ENCODE measurements around the gene NDUFS5.

Gene NDUFS5

GRCh38 chr1:39036678-39037077 is 10.5 kb downstream of the NDUFS5 start:
- Histone ChIP-seq H3K4me3 (ENCODE audit: low read length) (no peak overlapping the region), H3K36me3 (replicated peaks; ENCODE audit: low read depth, low read length) (peaks cover 15% of the 10 kb centered on the region), H4K20me1 (ENCODE audit: insufficient read depth, low read length) (no peaks in the 10 kb centered on the region), H3K9me3 (ENCODE audit: insufficient read depth, low read length) (no peaks in the 10 kb centered on the region), H3K4me1 (ENCODE audit: low read length) (no peaks in the 10 kb centered on the region), H3K79me2 (ENCODE audit: low read length) (0 out of 2 replicates have a peak, but pooled peaks cover 8% of the 10 kb centered on the region), H3K27me3 (ENCODE audit: low read depth, low read length) (no peaks in the 10 kb centered on the region), H3K4me2 (ENCODE audit: low read length) (no peak overlapping the region), H3K9ac (ENCODE audit: low read length) (no peak overlapping the region), H3K27ac (ENCODE audit: low read length) (no peak overlapping the region), H2AFZ (ENCODE audit: low read depth, low read length) (no peak overlapping the region)
- TF ChIP-seq CTCF (IDR thresholded peaks at IDR 0.05; ENCODE audit: low read depth, low read length): no peak
- TF ChIP-seq EZH2phosphoT487 (IDR thresholded peaks at IDR 0.05; ENCODE audit: low read depth): no peak

GRCh38 chr1:39043513-39043912 is 17.4 kb downstream of the NDUFS5 start:
- Histone ChIP-seq H3K4me1 (ENCODE audit: low read length) (no peaks in the 10 kb centered on the region), H3K27me3 (ENCODE audit: low read depth, low read length) (no peaks in the 10 kb centered on the region), H3K4me3 (ENCODE audit: low read length) (no peak overlapping the region), H2AFZ (ENCODE audit: low read depth, low read length) (no peak overlapping the region), H3K36me3 (replicated peaks; ENCODE audit: low read depth, low read length) (no peaks in the 10 kb centered on the region), H3K27ac (ENCODE audit: low read length) (no peak overlapping the region), H4K20me1 (ENCODE audit: insufficient read depth, low read length) (no peaks in the 10 kb centered on the region), H3K9ac (ENCODE audit: low read length) (no peak overlapping the region), H3K79me2 (ENCODE audit: low read length) (no peaks in the 10 kb centered on the region), H3K9me3 (ENCODE audit: insufficient read depth, low read length) (no peaks in the 10 kb centered on the region), H3K4me2 (ENCODE audit: low read length) (no peak overlapping the region)
- TF ChIP-seq CTCF (IDR thresholded peaks at IDR 0.05; ENCODE audit: low read depth, low read length): no peak
- TF ChIP-seq EZH2phosphoT487 (IDR thresholded peaks at IDR 0.05; ENCODE audit: low read depth): no peak

GRCh38 chr1:39044762-39045161 is 18.6 kb downstream of the NDUFS5 start:
- no peak overlapping the region for H3K27ac ChIP-seq (ENCODE audit: low read length)
- no peaks in the 10 kb centered on the region for H3K79me2 ChIP-seq (ENCODE audit: low read length)
- H3K9me3 ChIP-seq (ENCODE audit: insufficient read depth, low read length): no peaks in the 10 kb centered on the region
- no peaks in the 10 kb centered on the region for H3K36me3 ChIP-seq (replicated peaks; ENCODE audit: low read depth, low read length)
- no peak overlapping the region for H3K9ac ChIP-seq (ENCODE audit: low read length)
- H3K4me3 ChIP-seq (ENCODE audit: low read length): no peak overlapping the region
- TF ChIP-seq CTCF (IDR thresholded peaks at IDR 0.05; ENCODE audit: low read depth, low read length) (no peak), EZH2phosphoT487 (IDR thresholded peaks at IDR 0.05; ENCODE audit: low read depth) (no peak)
- no peaks in the 10 kb centered on the region for H4K20me1 ChIP-seq (ENCODE audit: insufficient read depth, low read length)
- H3K4me1 ChIP-seq (ENCODE audit: low read length): no peaks in the 10 kb centered on the region
- H3K27me3 ChIP-seq (ENCODE audit: low read depth, low read length): no peaks in the 10 kb centered on the region
- H2AFZ ChIP-seq (ENCODE audit: low read depth, low read length): no peak overlapping the region
- no peak overlapping the region for H3K4me2 ChIP-seq (ENCODE audit: low read length)

- H3K9me3 ChIP-seq (ENCODE audit: insufficient read depth, low read length): no peaks in the 10 kb centered on the region
- no peaks in the 10 kb centered on the region for H3K27me3 ChIP-seq (ENCODE audit: low read depth, low read length)
- no peak overlapping the region for H3K27ac ChIP-seq (ENCODE audit: low read length)
- no peaks in the 10 kb centered on the region for H3K79me2 ChIP-seq (ENCODE audit: low read length)
- H3K9ac ChIP-seq (ENCODE audit: low read length): no peak overlapping the region
- no peaks in the 10 kb centered on the region for H4K20me1 ChIP-seq (ENCODE audit: insufficient read depth, low read length)
- H3K4me3 ChIP-seq (ENCODE audit: low read length): no peak overlapping the region
- H2AFZ ChIP-seq (ENCODE audit: low read depth, low read length): no peak overlapping the region
- no peaks in the 10 kb centered on the region for H3K4me1 ChIP-seq (ENCODE audit: low read length)
- no peaks in the 10 kb centered on the region for H3K36me3 ChIP-seq (replicated peaks; ENCODE audit: low read depth, low read length)
- H3K4me2 ChIP-seq (ENCODE audit: low read length): no peak overlapping the region
- TF ChIP-seq EZH2phosphoT487 (IDR thresholded peaks at IDR 0.05; ENCODE audit: low read depth) (no peak), CTCF (IDR thresholded peaks at IDR 0.05; ENCODE audit: low read depth, low read length) (no peak)
These were observed 19.1 kb downstream of the NDUFS5 start for GRCh38 chr1:39045231-39045630.

Measured in OCI-LY3 (cell line).